Measurements from ENCODE around the gene TTC34.

The TTC34 gene

DNA sequence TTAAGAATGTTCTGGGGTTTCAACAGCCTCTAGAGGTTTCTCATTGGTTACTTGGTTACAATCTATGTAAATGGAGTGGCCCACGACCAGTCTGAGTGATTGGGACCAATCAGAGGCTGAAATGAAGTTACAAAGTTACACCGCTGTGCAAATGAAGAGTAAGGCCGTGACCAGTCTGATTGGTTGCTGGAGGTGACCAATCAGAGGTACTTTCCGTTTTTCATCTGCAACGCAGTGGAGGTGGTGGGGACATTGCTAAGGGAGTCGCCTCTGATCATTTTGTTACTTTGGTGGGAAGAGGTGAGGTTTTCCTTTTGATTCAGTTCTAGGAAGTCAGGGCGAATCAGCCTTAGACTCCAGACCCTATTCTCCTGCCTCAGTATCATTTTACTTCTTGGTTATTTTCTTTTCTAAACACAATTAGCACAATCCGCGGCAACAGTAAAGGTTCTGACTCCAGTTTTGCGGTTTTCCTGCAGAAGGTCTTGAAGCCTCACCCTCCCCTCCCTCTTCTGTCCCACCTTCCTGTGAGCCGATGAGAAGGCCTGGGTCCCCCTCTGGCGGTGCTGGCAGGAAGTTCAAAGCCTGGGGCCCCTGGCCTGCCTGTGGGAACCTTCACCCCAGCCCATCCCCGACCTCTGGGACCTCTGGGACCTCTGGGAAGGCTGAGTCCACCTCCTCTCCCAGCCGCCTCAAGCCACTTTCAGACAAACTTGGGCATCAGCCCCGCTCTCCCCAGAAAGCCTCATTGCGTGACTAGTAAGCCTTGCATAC, 38.7 kb upstream of the TTC34 start:
- H3K4me3 ChIP-seq (ENCODE audit: low read depth, low read length) = no peak overlapping the region
- no peak for DNase-seq (ENCODE audit: low read depth)
- in situ Hi-C loops (cut with HindIII; ENCODE audit: low sequenced_read_pairs) = no loop called here

DNA sequence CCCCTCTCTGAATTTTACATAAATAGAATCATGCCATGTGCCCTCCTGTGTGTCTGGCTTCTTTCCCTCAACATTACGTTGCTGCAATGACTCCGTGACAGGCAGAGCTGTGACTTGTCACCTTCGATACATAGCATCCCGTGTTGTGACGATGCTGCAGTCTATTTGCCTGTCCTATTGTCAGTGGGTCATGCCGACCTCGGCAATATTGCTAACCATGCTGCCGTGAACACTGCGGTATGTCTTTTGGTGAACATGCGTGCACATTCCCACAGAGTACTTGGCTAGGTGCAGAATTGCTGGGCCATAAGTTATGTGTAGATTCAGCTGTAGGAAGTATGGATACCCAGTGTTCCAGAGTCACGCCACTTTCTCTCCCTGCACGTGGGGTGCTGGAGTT, 36.3 kb upstream of the TTC34 start:
- H3K4me3 ChIP-seq (ENCODE audit: low read depth, low read length) = no peak overlapping the region
- no peak for DNase-seq (ENCODE audit: low read depth)
- in situ Hi-C loops (cut with HindIII; ENCODE audit: low sequenced_read_pairs) = no loop called here
- TF ChIP-seq, protein P1, sequence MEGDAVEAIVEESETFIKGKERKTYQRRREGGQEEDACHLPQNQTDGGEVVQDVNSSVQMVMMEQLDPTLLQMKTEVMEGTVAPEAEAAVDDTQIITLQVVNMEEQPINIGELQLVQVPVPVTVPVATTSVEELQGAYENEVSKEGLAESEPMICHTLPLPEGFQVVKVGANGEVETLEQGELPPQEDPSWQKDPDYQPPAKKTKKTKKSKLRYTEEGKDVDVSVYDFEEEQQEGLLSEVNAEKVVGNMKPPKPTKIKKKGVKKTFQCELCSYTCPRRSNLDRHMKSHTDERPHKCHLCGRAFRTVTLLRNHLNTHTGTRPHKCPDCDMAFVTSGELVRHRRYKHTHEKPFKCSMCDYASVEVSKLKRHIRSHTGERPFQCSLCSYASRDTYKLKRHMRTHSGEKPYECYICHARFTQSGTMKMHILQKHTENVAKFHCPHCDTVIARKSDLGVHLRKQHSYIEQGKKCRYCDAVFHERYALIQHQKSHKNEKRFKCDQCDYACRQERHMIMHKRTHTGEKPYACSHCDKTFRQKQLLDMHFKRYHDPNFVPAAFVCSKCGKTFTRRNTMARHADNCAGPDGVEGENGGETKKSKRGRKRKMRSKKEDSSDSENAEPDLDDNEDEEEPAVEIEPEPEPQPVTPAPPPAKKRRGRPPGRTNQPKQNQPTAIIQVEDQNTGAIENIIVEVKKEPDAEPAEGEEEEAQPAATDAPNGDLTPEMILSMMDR (IDR thresholded peaks at IDR 0.05; ENCODE audit: low read depth, low read length, missing control alignments) = no peak

More for the DNA sequence above, 38.7 kb upstream of the TTC34 start:
- TF ChIP-seq, protein P1 (IDR thresholded peaks at IDR 0.05; ENCODE audit: low read depth, low read length, missing control alignments) = no peak

DNA sequence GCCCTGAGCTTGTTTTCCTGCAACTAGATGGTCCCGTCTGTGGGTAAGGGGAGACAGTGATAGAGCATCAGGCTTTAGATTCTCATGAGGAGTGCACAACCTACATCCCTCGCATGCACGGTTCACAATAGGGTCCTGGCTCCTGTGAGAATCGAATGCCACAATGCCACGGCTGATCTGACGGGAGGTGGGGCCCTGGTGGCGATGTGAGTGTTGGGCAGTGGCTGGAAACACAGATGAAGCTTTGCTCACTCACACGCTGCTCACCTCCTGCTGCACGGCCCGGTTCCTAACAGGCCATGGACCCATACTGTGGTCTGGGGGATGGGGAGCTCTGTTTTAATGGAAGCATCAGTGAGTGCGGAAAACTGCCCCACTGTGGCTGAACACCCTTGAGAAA, 35.8 kb upstream of the TTC34 start:
- in situ Hi-C loops (cut with HindIII; ENCODE audit: low sequenced_read_pairs) = no loop called here
- no peak for DNase-seq (ENCODE audit: low read depth)
- no peak overlapping the region for H3K4me3 ChIP-seq (ENCODE audit: low read depth, low read length)
- TF ChIP-seq, protein P1 (IDR thresholded peaks at IDR 0.05; ENCODE audit: low read depth, low read length, missing control alignments) = no peak

DNA sequence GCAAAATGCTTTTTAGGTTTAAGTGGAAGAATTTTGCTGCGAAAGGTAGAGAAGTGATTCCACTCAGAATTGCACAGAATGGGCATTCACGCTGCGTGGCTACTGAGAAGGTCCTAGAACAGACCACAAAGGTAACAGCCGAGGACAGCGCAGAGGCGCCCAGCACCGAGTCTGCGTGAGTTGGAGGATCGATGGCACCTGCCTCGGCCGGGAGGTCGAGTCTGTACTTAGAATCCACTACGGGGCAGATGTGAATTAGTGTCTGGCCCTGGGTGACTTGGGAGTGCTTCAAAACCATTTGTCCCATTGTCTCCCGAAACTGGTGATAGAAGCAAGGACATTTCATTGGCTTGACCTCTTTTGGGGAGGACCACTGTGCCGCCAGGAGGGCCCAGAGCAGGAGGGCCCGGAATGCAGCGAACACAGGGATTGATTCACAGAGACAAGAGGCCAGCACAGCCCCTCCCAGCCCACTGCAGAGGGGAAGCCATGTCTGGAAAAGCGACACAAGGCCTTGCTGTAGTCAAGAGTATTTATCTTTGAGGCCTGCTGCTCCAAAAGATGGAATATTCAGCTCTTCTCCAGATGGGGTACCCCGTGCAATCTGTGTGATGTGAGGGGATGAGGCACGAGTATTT, 35.0 kb upstream of the TTC34 start:
- TF ChIP-seq, protein P1 (IDR thresholded peaks at IDR 0.05; ENCODE audit: low read depth, low read length, missing control alignments) = no peak
- DNase-seq (ENCODE audit: low read depth) = no peak
- in situ Hi-C loops (cut with HindIII; ENCODE audit: low sequenced_read_pairs) = no loop called here
- H3K4me3 ChIP-seq (ENCODE audit: low read depth, low read length) = no peak overlapping the region

DNA sequence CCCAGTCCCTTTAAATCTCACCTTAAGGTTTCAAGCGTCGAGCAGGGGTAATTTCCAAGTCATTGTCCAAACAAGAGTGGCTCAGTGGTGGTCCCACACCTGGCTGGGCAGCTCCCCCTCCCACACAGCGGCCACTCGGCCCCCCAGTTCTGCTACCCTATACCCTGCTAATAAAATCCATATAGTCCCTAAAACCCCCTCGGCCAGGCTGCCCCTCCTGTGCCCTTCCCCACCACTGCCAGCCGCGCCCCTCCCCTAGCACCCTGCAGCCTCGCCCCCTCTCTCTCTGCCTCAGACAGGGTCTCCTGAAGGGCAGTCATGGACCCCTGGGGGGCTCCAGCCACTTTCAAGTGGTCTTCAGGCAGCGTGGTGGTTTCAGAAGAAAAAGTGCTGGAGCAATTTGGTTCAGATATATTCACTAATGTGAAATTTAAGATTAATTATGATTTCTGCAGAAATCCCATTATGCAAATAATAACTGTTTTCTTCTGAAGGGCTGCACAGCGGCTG, 34.2 kb upstream of the TTC34 start:
- in situ Hi-C loops (cut with HindIII; ENCODE audit: low sequenced_read_pairs) = no loop called here
- TF ChIP-seq, protein P1 (IDR thresholded peaks at IDR 0.05; ENCODE audit: low read depth, low read length, missing control alignments) = no peak
- no peak overlapping the region for H3K4me3 ChIP-seq (ENCODE audit: low read depth, low read length)
- no peak for DNase-seq (ENCODE audit: low read depth)

DNA sequence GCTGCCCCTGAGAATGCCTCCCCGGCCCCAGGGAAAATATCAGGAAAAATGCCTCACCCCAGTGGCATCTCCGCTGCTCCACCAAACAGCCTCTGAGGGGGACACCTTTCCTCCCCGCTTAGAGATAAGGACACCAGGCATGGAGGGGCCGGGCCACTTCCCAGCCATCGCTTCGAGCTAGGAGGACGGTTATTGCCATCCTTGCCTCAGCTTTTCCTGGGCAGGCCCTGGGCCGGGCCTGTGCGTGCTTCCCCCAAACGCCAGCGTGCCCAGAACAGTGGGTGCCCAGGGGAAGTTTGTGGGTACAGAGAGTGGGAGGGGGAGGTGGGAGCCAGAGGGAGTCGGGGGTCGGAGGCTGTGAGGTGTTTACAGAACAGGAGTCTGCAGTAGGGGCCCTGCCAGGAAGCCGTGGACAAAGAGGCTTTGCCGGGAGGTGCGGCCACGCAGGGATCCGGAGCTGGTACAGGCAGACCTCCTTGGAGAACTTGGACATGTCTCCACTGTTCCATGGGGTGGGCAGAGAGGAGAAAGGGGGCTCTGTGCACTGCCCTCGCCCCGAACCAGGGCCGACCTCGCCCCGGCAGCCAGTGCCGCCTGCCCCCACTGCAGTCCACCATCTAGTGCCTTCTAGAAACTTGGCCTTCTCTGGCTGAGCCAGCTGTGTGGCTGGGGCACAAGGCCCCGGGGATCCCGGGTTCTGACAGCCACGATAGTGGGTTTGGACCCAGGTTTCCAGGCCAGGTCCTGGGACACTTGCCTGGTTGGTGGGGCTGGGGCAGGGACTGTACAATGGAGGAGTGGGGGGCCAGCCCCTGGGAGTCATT, 33.5 kb upstream of the TTC34 start:
- TF ChIP-seq, protein P1 (IDR thresholded peaks at IDR 0.05; ENCODE audit: low read depth, low read length, missing control alignments) = no peak
- H3K4me3 ChIP-seq (ENCODE audit: low read depth, low read length) = no peak overlapping the region
- DNase-seq (ENCODE audit: low read depth) = no peak
- in situ Hi-C loops (cut with HindIII; ENCODE audit: low sequenced_read_pairs) = no loop called here
